BJ (cell line): ENCODE data around the gene STK25. TPM values are rescaled to one million over a fixed set of nuclear protein-coding genes. Genes with fewer than 3 reads are reported as not detected.

Source experiments
- CTCF ChIA-PET: fragments of 350-600 bp; formaldehyde crosslinking; extraction: SDS; loops from one replicate; lab custom pipeline; 2021; ENCODE audit warnings: antibody characterized with exemption, inconsistent platforms; lab: Yijun Ruan, JAX
- POLR2A ChIA-PET: fragments of 300-600 bp; sonication (Branson Sonifier 250); formaldehyde crosslinking; extraction: SDS; loops from one replicate; lab custom pipeline; 2021; ENCODE audit warnings: antibody characterized with exemption; lab: Charles Lee
- DNase-seq: peaks from one replicate; pipeline ENCODE4 v3.0.0-alpha.2; 2011; ENCODE audit warnings: low read depth
- H3K27me3 ChIP-seq: 2 replicates; pipeline ENCODE4 v1.6.0; 2011; ENCODE audit warnings: low read length; ENCODE audit not compliant: control insufficient read depth, insufficient read depth
- H3K36me3 ChIP-seq: 2 replicates; pipeline ENCODE4 v1.5.1; 2011; ENCODE audit warnings: low read length; ENCODE audit not compliant: control insufficient read depth, insufficient read depth
- H3K4me3 ChIP-seq: 2 replicates; pipeline ENCODE4 v1.5.1; 2011; ENCODE audit warnings: low read depth, mild to moderate bottlenecking, control low read depth, low read length
- polyA plus RNA-seq: library from polyadenylated mRNA; depleted of rRNA; stranded (reverse); fragments of >200 nt; gene quantifications from 2 replicates; pipeline ENCODE4 v1.2.3, GENCODE V29; 2011
- TF ChIP-seq, protein P1 (sequence below): IDR thresholded peaks from 2 replicates; pipeline ENCODE4 v1.5.1; 2011; ENCODE audit warnings: low read depth, mild to moderate bottlenecking, control low read depth, inconsistent platforms, low read length, moderate library complexity; ENCODE audit not compliant: insufficient read depth

STK25 gene
- polyA plus RNA-seq, 1 experiment, result 386 TPM

DNA sequence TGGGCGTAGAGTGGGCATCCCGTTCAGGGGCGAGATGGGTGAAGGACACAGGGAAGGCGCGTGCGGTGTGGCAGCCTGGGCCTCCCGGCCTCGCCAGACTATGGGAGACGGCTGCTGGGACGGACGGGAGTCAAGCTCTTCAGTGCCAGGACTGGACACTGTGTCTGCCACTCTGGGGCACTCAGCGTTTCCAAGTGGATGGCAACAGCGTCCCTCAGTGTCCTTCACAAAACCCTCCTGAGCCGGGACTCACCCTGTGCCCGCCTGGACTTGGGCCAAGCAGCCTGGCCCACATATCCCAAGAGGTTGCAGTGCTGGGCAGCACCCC is 33.9 kb upstream of the STK25 start:
- Histone ChIP-seq H3K4me3 (no peak overlapping the region), H3K36me3 (no peaks in the 10 kb centered on the region; the same call in 1 of the 2 replicates), H3K27me3 (no peaks in the 10 kb centered on the region)
- POLR2A ChIA-PET, result no interaction called here
- DNase-seq, result no peak
- CTCF ChIA-PET, result no interaction called here
- TF ChIP-seq, protein P1, sequence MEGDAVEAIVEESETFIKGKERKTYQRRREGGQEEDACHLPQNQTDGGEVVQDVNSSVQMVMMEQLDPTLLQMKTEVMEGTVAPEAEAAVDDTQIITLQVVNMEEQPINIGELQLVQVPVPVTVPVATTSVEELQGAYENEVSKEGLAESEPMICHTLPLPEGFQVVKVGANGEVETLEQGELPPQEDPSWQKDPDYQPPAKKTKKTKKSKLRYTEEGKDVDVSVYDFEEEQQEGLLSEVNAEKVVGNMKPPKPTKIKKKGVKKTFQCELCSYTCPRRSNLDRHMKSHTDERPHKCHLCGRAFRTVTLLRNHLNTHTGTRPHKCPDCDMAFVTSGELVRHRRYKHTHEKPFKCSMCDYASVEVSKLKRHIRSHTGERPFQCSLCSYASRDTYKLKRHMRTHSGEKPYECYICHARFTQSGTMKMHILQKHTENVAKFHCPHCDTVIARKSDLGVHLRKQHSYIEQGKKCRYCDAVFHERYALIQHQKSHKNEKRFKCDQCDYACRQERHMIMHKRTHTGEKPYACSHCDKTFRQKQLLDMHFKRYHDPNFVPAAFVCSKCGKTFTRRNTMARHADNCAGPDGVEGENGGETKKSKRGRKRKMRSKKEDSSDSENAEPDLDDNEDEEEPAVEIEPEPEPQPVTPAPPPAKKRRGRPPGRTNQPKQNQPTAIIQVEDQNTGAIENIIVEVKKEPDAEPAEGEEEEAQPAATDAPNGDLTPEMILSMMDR, result no peak

DNA sequence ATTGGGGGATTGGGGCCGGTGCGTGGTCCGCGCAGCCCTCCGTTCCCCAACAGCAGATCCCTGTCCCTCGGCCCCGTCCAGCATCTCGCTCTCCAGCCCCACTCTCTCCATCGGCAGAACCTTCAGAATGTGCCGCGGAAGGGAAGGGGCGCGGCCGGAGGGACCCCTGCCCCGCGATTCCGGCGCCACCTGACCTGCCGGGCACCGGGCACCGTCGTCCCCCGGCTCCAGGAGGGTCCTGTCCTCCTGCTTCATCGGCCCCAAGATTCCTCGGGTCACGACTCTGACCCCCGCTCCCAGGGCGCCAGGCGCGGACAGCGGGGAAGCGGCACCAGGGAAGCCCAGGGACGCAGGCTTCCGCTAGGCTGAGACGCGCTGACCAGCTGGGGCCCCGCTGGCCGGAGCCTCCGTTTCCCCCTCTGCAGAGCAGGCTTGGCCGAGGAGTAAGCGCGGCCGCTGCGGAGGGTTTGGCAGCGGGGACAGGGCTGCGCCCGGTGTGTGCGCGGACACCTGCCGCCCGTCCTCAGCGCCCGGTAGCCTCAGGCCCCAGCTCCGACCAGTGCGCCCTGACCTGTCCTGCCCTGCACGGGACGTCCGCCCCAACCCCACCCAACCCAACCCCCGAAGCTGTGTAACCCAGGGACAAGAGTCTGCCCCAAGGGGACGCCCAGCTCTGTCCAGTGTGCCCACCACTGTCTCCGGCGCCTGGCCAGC is 33.3 kb upstream of the STK25 start:
- H3K27me3 ChIP-seq, result no peaks in the 10 kb centered on the region
- no peaks in the 10 kb centered on the region; the same call in 1 of the 2 replicates for H3K36me3 ChIP-seq
- DNase-seq, result no peak
- POLR2A ChIA-PET, result no interaction called here
- TF ChIP-seq, protein P1, result no peak
- H3K4me3 ChIP-seq, result peak overlapping the region; percentile 37
- CTCF ChIA-PET, result no interaction called here

DNA sequence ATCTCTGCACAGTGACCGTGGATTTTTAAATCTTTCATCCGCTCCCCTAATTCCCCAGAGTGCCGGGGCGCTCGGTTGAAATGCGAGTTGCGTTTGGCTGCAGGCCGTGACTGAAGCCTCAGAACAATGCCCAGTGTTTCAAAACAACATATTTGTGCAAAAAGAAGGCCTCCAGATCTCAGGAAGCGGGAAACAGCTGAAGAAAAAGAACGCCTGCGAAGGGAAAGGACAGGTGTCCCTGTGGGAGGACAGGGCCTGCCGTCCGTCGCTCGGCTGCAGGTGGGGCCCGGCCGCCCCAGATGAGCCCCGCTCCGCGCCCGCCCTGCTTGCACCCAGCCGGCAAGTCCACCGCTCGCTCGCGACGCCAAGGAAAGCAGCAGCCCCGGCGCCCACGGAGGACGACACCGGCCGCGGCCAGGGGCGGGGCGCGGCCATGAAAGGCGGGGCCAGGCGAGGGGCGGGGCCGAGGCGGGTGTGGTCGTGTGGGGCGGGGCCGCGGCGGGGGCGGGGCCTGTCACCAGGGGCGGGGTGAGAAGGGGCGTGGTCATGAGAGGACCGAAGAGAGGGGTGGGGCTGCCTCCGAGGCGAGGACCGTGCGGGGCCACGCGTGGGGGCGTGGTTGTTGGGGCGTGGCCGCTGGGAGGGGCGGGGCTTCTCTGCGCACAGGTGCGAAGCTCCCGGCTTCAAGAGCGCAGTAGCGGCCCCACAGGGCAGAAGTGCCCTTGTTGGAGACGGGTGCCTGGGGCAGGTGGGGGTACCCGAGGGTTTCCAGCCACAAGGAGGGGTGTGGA is 32.6 kb upstream of the STK25 start:
- Histone ChIP-seq H3K4me3 (peak overlapping the region; percentile 50), H3K36me3 (no peaks in the 10 kb centered on the region; the same call in 1 of the 2 replicates), H3K27me3 (no peaks in the 10 kb centered on the region)
- TF ChIP-seq, protein P1, result no peak
- no peak for DNase-seq
- POLR2A ChIA-PET, result no interaction called here
- CTCF ChIA-PET, result no interaction called here

DNA sequence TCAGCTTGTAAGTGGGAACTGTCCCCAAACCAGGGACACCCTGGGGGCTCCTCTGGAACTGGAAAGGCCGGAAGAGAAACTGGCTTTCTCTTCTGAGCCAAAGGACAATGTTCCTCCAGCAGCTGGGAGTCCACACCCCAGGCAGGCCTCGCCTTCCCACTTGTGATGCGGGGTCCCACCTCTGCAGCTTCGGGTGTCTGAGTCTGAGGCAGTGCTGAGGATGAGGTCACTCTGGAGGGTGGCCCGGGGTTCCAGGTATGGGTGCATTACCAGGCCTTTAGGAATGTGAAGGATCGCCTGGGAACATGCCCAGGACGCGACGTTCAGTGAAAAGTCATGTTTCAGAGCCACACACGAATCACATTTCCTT is 32.0 kb upstream of the STK25 start:
- TF ChIP-seq, protein P1, result no peak
- Histone ChIP-seq H3K27me3 (no peaks in the 10 kb centered on the region), H3K36me3 (no peaks in the 10 kb centered on the region; the same call in 1 of the 2 replicates), H3K4me3 (peak overlapping the region; percentile 50)
- no peak for DNase-seq
- ChIA-PET CTCF (no interaction called here), POLR2A (no interaction called here)

DNA sequence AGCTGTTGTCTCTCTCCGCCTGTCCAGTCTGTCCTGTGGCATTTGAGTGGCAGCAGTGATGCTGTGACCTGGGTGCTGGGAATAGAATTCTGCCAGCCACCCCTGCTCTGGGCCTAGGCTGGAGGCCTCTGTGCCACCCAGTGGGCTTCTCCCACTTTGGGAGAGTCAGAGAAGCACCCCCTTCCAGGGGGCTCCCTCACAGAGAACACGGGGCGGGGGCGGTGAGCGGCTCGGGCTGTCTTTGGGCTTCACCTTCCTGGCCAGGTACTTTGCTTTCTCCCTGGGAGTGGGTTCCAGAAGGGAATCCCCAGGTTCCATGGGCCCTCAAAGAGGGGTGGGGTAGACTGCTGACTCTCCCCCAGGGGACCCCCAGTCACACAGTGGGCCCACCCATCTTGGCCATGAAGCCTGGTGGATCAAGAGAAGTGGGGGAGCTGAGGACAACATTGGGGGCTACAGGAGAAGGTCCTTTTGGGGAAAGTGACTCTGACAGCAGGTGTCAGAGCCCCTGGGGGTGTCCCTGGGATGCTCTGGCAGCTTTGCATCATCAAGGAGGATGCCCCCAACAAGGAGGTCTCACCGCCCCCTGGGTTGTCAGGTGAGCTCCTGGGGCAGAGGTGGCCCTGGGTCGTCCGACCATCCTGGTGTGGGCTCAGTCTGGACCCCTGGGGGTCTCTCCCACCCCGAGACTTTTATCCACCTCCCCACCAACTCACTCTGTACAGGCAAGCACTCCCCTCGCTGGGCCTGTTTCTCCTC is 31.4 kb upstream of the STK25 start:
- no peaks in the 10 kb centered on the region; the same call in 1 of the 2 replicates for H3K36me3 ChIP-seq
- ChIA-PET CTCF (no interaction called here), POLR2A (no interaction called here)
- TF ChIP-seq, protein P1, result no peak
- H3K4me3 ChIP-seq, result no peak overlapping the region
- H3K27me3 ChIP-seq, result no peaks in the 10 kb centered on the region
- no peak for DNase-seq
